Activated T-helper 1 cell treated with anti-CD3 and anti-CD28 coated beads, Interleukin-12 subunit alpha, Interleukin-12 subunit beta, Interleukin-2, Interleukin-4 antibody, amounts not matched to agents 30 ng/mL and 10 ng/mL and 1 ng/mL, durations not matched to agents 14 hours and 24 hours and 36 hours (primary cell): Measurements from ENCODE around the gene ERN2. TPM values are rescaled to one million over a fixed set of nuclear protein-coding genes. Genes with fewer than 3 reads are reported as not detected.
"Not testable (repeated sequence)": the region's sequence is repeated elsewhere in the genome, so short reads cannot be mapped to it uniquely, and the experiment has no call there.

ENCODE experiments used
- DNase-seq: peaks from one replicate; pipeline ENCODE4 v3.0.0; 2021; ENCODE audit warnings: low spot score
- H3K27ac Mint-ChIP-seq: one replicate; pipeline ENCODE4 v1.8.0; 2021; ENCODE audit warnings: mild to moderate bottlenecking, mixed read lengths
- H3K27me3 Mint-ChIP-seq: one replicate; pipeline ENCODE4 v1.8.0; 2022; ENCODE audit warnings: mild to moderate bottlenecking, moderate library complexity, mixed read lengths; ENCODE audit not compliant: insufficient read depth
- H3K36me3 Mint-ChIP-seq: one replicate; pipeline ENCODE4 v1.8.0; 2021; ENCODE audit warnings: low read depth, mixed read lengths
- H3K4me1 Mint-ChIP-seq: one replicate; pipeline ENCODE4 v1.8.0; 2021; ENCODE audit warnings: low read depth, mixed read lengths
- H3K4me3 Mint-ChIP-seq: one replicate; pipeline ENCODE4 v1.8.0; 2021; ENCODE audit warnings: mild to moderate bottlenecking, moderate library complexity, mixed read lengths
- H3K9me3 Mint-ChIP-seq: one replicate; pipeline ENCODE4 v1.8.0; 2021; ENCODE audit warnings: mixed read lengths
- intact Hi-C: fragments of 100-400 bp; cut with micrococcal nuclease; formaldehyde crosslinking; loops from one replicate; pipeline ENCODE4 v1.15.1; 2024
- total RNA-seq: library from RNA; stranded (reverse); gene quantifications from 2 replicates; pipeline ENCODE4 v1.2.3, GENCODE V29; 2022

ERN2 gene
- not detected in 2 replicates for total RNA-seq

GRCh38 chr16:23712976-23713375, at the start of gene ERN2:
ERN2 (minus strand) TSS chr16:23713222; CDS start chr16:23713187, 35 bp downstream.
- Mint-ChIP-seq H3K9me3 (peaks cover 15% of the 10 kb centered on the region), H3K4me3 (no peak within 1 kb of the TSS), H3K27me3 (peaks cover 37% of the 10 kb centered on the region), H3K36me3 (peaks cover 1% of the 10 kb centered on the region), H3K4me1 (no peaks in the 10 kb centered on the region), H3K27ac (no peak within 1 kb of the TSS)
- intact Hi-C loops = no loop called here
- no peak for DNase-seq

DNA sequence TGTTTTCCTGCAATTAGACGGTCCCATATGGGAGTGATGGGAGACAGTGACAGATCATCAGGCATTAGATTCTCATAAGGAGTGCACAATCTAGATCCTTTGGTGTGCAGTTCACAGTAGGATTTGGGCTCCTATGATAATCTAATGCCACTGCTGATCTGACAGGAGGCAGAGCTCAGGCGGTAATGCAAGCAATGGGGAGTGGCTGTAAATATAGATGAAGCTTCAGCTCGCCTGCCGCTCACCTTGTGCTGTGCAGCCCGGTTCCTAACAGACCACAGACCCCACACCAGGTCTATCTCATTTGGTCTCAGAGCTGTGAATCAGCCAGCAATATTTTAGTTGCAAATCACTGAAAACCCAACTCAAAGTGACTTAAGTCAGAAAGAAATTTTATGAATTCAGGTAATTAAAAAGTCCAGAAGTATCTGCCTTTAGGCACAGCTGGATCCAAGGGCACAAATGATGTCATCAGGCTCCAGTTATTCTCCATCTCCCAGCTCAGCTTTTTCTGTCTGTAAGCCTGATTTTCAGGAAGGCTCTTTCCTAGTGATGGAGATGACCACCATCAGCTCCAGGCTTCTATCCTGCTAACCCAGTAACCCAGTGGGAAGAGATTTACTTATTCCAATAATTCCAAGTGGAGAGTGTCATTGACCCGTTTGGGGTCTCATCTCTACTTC, 45.1 kb upstream of the ERN2 start:
- intact Hi-C loops = no loop called here
- no peak for DNase-seq
- Mint-ChIP-seq H3K4me1 (no peaks in the 10 kb centered on the region), H3K4me3 (no peak overlapping the region), H3K9me3 (no peaks in the 10 kb centered on the region), H3K36me3 (no peaks in the 10 kb centered on the region), H3K27me3 (peaks cover 46% of the 10 kb centered on the region), H3K27ac (no peak overlapping the region)

- H3K36me3 Mint-ChIP-seq = no peaks in the 10 kb centered on the region
- intact Hi-C loops = no loop called here
- H3K27me3 Mint-ChIP-seq = peaks cover 50% of the 10 kb centered on the region
- no peak for DNase-seq
- H3K9me3 Mint-ChIP-seq = no peaks in the 10 kb centered on the region
- no peaks in the 10 kb centered on the region for H3K4me1 Mint-ChIP-seq
- H3K4me3 Mint-ChIP-seq = no peak overlapping the region
- no peak overlapping the region for H3K27ac Mint-ChIP-seq
Measured at GRCh38 chr16:23757116-23757515, 44.1 kb upstream of the ERN2 start.

DNA sequence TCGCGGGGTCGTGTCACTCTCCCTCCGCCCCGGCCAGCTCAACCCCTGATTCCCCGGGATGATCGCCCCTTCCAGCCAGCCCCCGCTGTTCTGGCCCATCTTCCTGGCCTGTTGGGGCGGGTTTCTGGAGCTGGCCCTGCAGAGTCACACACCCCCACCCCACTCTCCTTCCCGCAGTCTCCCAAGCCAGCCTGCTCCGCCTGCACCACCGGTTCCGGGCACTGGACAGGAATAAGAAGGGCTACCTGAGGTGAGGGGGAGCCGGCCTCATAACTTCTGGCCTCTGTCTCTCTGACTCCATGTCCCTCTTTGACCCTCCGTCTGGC, 42.4 kb upstream of the ERN2 start:
- no peak for DNase-seq
- Mint-ChIP-seq H3K4me3 (no peak overlapping the region), H3K27ac (no peak overlapping the region), H3K9me3 (no peaks in the 10 kb centered on the region), H3K36me3 (no peaks in the 10 kb centered on the region), H3K27me3 (peaks cover 56% of the 10 kb centered on the region), H3K4me1 (no peaks in the 10 kb centered on the region)
- intact Hi-C loops = no loop called here

DNA sequence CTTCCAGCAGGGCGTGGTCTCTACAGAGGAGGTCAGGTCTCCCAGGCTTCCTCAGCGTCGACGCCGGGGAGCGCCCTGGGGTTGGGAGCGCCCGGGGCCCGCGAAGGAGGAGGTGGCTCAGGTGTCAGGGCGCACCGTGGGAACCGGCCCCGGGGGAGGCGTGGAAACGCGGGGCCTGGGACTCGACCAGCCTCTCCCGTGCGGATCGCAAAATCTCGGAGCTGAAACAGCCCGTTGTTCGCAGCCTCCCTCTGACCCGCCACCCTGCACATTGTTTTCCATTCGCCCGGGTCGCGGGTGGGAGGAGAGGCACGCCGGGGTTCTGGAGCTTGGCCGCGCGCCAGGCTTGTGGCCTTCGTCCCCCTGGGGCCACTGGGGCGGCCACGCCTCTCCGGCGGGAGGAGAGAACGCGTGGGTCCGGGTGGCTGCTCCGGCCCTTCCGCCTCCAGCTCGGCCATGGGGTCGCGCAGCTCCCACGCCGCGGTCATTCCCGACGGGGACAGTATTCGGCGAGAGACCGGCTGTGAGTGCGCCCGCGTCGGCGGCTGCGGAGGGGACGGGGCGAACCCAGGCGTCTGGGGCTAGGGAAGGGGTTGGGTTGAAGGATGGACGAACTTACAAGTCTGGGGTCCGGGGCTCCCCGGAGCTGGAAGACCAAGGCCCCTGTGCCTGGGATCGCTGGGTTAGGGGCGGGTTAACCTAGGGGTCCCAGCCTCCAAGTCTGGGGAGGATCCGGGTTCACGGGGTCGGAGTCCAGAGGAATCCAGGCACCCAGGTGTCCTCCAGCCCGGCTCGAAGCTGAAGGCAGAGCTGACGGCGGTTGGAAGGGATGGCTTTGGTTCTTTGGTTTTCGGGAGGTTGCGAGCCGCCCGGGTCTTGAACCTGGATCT, 41.8 kb upstream of the ERN2 start, which contains the start of gene CHP2:
Gene CHP2 (plus strand): TSS at position 433 of the 890 bp plus-strand sequence. CDS start 24 bp downstream, at position 457.
- Mint-ChIP-seq H3K36me3 (no peaks in the 10 kb centered on the region), H3K4me3 (no peak within 1 kb of the TSS), H3K27me3 (peaks cover 56% of the 10 kb centered on the region), H3K4me1 (no peaks in the 10 kb centered on the region), H3K27ac (no peak within 1 kb of the TSS), H3K9me3 (no peaks in the 10 kb centered on the region)
- no peak for DNase-seq
- intact Hi-C loops = no loop called here

- H3K27ac Mint-ChIP-seq = no peak overlapping the region
- H3K36me3 Mint-ChIP-seq = no peaks in the 10 kb centered on the region
- no peaks in the 10 kb centered on the region for H3K9me3 Mint-ChIP-seq
- DNase-seq = no peak
- no peaks in the 10 kb centered on the region for H3K4me1 Mint-ChIP-seq
- no peak overlapping the region for H3K4me3 Mint-ChIP-seq
- intact Hi-C loops = no loop called here
- H3K27me3 Mint-ChIP-seq = peaks cover 56% of the 10 kb centered on the region
Measured at GRCh38 chr16:23753908-23754593, 41.0 kb upstream of the ERN2 start.

DNA sequence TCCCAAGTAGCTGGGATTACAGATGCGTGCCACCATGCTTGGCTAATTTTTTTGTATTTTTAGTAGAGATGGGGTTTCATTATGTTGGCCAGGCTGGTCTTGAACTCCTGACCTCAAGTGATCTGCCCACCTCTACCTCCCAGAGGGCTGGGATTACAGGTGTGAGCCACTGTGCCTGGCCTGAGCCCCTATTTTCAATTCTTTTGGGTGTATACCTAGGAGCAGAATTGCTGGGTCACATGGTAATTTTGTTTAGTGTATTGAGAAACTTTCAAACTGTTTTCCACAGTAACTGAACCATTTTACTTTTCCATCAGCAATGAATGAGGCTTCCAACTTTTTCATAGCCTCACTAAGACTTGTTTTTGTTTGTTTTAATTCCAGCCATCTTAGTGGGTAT, 38.0 kb upstream of the ERN2 start:
- H3K4me1 Mint-ChIP-seq, DNase-seq, intact Hi-C loops, H3K4me3 Mint-ChIP-seq, H3K9me3 Mint-ChIP-seq, H3K27ac Mint-ChIP-seq, H3K36me3 Mint-ChIP-seq: not testable (repeated sequence)
- H3K27me3 Mint-ChIP-seq = peaks cover 39% of the 10 kb centered on the region

DNA sequence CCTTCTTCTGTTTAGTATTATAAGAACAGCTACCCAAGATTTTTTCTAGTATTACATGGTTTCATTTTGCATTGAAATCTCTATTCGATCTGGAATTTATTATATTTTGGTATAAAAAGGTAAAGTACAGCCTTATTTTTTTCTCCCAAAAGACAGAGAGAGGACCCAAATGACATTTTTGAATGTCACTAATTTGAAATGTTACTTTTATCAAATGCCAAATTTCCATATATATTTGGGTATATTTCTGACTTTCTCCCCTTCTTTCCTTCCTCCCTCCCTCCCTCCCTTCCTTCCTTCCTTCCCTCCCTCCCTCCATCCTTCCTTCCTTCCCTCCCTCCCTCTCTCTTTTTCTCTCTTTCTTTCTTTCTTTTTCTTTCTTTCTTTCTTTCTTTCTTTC, 35.6 kb upstream of the ERN2 start:
- H3K9me3 Mint-ChIP-seq = no peaks in the 10 kb centered on the region
- peaks cover 27% of the 10 kb centered on the region for H3K27me3 Mint-ChIP-seq
- intact Hi-C loops = no loop called here
- H3K36me3 Mint-ChIP-seq = no peaks in the 10 kb centered on the region
- DNase-seq = no peak
- H3K27ac Mint-ChIP-seq = no peak overlapping the region
- no peak overlapping the region for H3K4me3 Mint-ChIP-seq
- H3K4me1 Mint-ChIP-seq = no peaks in the 10 kb centered on the region

GRCh38 chr16:23745263-23745662, 32.2 kb upstream of the ERN2 start:
- no peak overlapping the region for H3K27ac Mint-ChIP-seq
- H3K36me3 Mint-ChIP-seq = no peaks in the 10 kb centered on the region

DNA sequence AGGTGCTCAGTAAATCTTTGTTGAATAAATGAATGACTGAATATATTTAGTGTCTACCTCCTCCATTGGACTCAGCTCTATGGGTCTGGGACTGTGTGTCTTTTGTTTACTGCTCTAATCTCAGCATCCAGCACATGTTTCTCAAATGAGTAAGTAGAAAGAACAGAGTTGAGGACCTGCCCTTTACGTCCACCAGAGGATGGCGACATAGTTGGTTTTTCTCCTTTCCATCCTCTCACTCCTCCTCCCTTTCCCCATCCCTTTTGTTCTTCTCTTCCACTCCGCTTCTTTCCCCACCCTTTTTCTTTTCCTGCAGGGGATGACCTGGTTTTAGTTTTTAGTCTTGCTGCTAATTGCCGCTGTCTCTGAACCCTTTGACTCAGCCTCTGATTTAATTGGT, 29.7 kb upstream of the ERN2 start:
- Mint-ChIP-seq H3K27me3 (peaks cover 28% of the 10 kb centered on the region), H3K36me3 (no peaks in the 10 kb centered on the region)
- intact Hi-C loops = no loop called here

More at GRCh38 chr16:23745263-23745662, 32.2 kb upstream of the ERN2 start:
- Mint-ChIP-seq H3K4me3 (no peak overlapping the region), H3K9me3 (no peaks in the 10 kb centered on the region), H3K27me3 (peaks cover 18% of the 10 kb centered on the region), H3K4me1 (no peaks in the 10 kb centered on the region)
- intact Hi-C loops = no loop called here
- no peak for DNase-seq

DNA sequence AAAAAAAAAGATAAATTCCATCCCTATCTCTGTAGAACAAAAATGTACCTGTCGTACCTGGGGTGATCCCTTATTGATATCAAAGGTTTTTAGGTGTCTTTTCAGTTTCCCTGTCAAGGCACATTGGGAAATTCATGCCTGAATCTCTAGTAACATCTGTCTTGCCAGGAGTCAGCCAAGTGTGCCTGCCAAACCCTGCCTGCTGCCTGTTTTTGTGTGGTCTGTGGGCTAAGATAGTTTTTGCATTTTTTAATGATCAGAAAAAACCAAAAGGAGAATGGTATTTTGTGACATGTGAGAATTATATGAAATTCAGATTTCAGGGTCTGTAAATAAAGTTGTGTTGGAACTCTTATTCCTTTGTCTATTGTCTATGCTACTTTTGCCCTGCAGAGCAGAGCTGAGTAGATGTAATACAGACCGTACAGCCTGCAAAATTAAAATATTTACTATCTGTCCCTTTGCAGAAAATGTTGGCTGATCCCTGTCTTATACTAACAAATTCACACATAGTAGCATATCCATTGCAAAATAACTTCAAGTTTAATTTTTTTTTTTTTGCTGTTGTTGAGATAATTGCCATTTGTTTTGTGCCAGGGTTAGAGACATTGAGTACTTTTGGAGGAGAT, 28.8 kb upstream of the ERN2 start:
- H3K36me3 Mint-ChIP-seq = no peaks in the 10 kb centered on the region
- no peak overlapping the region for H3K4me3 Mint-ChIP-seq
- H3K4me1 Mint-ChIP-seq = no peaks in the 10 kb centered on the region
- no peak for DNase-seq
- intact Hi-C loops = no loop called here
- no peaks in the 10 kb centered on the region for H3K9me3 Mint-ChIP-seq
- no peak overlapping the region for H3K27ac Mint-ChIP-seq
- H3K27me3 Mint-ChIP-seq = peaks cover 25% of the 10 kb centered on the region

More for the DNA sequence above, 29.7 kb upstream of the ERN2 start:
- DNase-seq = no peak
- no peaks in the 10 kb centered on the region for H3K4me1 Mint-ChIP-seq
- H3K4me3 Mint-ChIP-seq = no peak overlapping the region
- H3K27ac Mint-ChIP-seq = no peak overlapping the region
- H3K9me3 Mint-ChIP-seq = no peaks in the 10 kb centered on the region

DNA sequence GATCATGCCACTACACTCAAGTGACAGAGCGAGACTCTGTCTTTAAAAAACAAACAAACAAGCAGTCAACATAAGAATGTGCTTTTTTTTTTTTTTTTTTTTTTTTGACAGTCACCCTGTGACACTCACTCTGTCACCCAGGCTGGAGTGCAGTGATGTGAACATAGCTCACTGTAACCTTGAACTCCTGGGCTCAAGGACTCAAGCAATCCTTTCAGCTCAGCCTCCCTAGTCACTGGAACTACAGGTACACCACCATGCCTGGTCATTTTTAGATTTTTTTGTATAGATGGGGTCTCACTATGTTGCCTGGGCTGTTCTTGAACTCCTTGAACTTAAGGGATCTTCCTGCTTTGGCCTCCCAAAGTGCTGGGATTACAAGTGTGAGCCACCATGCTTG, 26.5 kb upstream of the ERN2 start:
- intact Hi-C loops = loop anchor here (10.0 kb wide), 1 partner anchor 515 kb away; the partner anchor contains the start of gene CACNG3
- no peak for DNase-seq
- peaks cover 23% of the 10 kb centered on the region for H3K27me3 Mint-ChIP-seq
- peaks cover 5% of the 10 kb centered on the region for H3K4me1 Mint-ChIP-seq
- no peaks in the 10 kb centered on the region for H3K9me3 Mint-ChIP-seq
- H3K4me3 Mint-ChIP-seq = no peak overlapping the region
- H3K36me3 Mint-ChIP-seq = no peaks in the 10 kb centered on the region
- H3K27ac Mint-ChIP-seq = no peak overlapping the region
